Colonic mucosa (tissue), 4 donors: ENCODE measurements around the gene ZNF710. TPM values are rescaled to one million over a fixed set of nuclear protein-coding genes. Genes with fewer than 3 reads are reported as not detected.

ENCODE experiments used
- DNase-seq: peaks from one replicate; pipeline ENCODE4 v3.0.0-alpha.2; 2020
- H3K27ac ChIP-seq: fragments of 200-600 bp; one replicate; pipeline ENCODE4 v1.8.0; 2021
- H3K27me3 ChIP-seq: fragments of 200-600 bp; one replicate; pipeline ENCODE4 v1.8.0; 2021
- H3K36me3 ChIP-seq: fragments of 200-600 bp; one replicate; pipeline ENCODE4 v1.8.0; 2021
- H3K4me1 ChIP-seq: fragments of 200-600 bp; one replicate; pipeline ENCODE4 v1.8.0; 2021; ENCODE audit warnings: mild to moderate bottlenecking
- H3K4me3 ChIP-seq: fragments of 200-600 bp; one replicate; pipeline ENCODE4 v1.8.0; 2021
- H3K9ac ChIP-seq, 2 donors: one replicate each; pipeline ENCODE4 v1.7.0; 2013; ENCODE audit warnings: control low read depth in 2 of 2, low read depth in 2 of 2, low read length in 2 of 2
- H3K9me3 ChIP-seq: fragments of 200-600 bp; one replicate; pipeline ENCODE4 v1.8.0; 2021
- intact Hi-C: fragments of 100-400 bp; cut with DNase I; formaldehyde crosslinking; loops from one replicate; pipeline ENCODE4 v1.14.1; 2022
- total RNA-seq, 2 donors: library from RNA; stranded (reverse); fragmentation: NEBNext Ultra II Directional in 1 of 2; extraction: Animal tissue kit (Norgen Biotek cat#: 25700) in 1 of 2; gene quantifications; one replicate each; pipeline ENCODE4 v1.2.1, GENCODE V29; 2021
- TF ChIP-seq, protein P1 (sequence below): fragments of 200-600 bp; IDR thresholded peaks from one replicate; pipeline ENCODE4 v1.8.0; 2022; ENCODE audit warnings: antibody characterized with exemption, mild to moderate bottlenecking
- donor health status: healthy.
- donor health status: DM: no; HTN: no; CAD: no.
- donor health status: DM: no; HTN: no; CAD: no.

The ZNF710 gene
- total RNA-seq, 2 donors from 2014 or later = 35.0 to 43.7 TPM

DNA sequence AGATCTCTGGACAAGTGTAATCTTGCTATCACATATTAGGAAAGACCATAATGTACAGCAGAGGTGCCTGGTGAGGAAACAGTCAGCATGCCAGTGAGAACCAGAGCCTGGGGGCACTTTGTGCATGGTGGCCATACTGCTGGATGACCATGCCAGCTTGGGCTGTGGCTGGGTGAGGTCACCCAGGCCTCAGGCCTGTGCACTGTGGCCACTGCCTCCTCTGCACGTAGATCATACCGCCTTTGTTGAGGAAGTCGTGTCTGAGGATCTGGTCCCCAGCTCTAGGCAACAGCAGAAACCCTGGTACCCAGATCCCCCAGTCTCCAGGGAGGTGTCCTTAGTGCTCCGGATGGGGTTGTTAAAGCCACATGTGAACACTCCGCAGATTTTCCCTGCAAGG lies 38.9 kb downstream of the ZNF710 start:
- TF ChIP-seq, protein P1, sequence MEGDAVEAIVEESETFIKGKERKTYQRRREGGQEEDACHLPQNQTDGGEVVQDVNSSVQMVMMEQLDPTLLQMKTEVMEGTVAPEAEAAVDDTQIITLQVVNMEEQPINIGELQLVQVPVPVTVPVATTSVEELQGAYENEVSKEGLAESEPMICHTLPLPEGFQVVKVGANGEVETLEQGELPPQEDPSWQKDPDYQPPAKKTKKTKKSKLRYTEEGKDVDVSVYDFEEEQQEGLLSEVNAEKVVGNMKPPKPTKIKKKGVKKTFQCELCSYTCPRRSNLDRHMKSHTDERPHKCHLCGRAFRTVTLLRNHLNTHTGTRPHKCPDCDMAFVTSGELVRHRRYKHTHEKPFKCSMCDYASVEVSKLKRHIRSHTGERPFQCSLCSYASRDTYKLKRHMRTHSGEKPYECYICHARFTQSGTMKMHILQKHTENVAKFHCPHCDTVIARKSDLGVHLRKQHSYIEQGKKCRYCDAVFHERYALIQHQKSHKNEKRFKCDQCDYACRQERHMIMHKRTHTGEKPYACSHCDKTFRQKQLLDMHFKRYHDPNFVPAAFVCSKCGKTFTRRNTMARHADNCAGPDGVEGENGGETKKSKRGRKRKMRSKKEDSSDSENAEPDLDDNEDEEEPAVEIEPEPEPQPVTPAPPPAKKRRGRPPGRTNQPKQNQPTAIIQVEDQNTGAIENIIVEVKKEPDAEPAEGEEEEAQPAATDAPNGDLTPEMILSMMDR = no peak
- Histone ChIP-seq H3K9me3 (no peaks in the 10 kb centered on the region), H3K4me3 (no peak overlapping the region), H3K27me3 (no peaks in the 10 kb centered on the region), H3K9ac (no peak overlapping the region), H3K36me3 (no peaks in the 10 kb centered on the region), H3K4me1 (peaks cover 16% of the 10 kb centered on the region), H3K27ac (no peak overlapping the region)
- DNase-seq = no peak
- intact Hi-C loops = no loop called here

DNA sequence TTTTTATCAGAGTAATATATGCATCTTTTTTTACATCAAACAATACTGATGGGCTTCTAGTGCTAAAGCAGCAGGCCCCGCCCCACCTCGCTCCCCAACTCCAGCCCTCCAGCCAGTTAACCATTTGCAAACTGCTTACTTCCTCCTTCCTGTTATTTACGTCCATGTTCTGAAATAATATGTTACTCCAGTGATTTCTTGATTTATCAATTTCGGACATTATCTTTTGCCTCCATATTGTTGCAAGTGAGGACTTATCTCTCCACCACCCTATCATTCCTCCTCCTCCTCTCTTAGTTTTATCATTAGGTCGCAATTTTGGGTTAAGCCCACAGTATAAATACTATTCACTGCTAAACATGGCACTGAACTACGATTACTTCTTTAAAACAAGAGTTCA lies 39.5 kb downstream of the ZNF710 start:
- no peak overlapping the region for H3K27ac ChIP-seq
- DNase-seq = no peak

DNA sequence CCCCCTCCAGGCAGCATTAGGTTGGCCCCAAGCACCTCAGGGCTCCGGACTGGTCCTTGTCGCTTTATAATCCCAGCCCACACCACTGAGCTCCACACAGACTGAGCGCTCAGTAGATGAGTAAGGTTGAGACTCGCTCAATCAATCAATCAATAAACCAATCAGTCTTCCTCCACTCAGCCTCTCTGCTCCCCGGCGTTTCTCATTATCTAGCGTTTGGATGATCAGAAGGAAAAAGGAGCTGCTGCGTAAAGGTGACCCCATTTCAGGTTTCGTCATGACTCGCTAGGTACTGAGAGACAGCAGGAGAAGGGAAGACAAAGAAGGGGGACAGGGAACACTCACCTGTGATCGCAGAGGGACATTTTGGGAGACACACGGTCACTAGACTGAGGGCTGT lies 41.2 kb downstream of the ZNF710 start:
- peaks cover 17% of the 10 kb centered on the region for H3K4me1 ChIP-seq
- no peak for DNase-seq
- H3K9ac ChIP-seq = no peak overlapping the region
- intact Hi-C loops = no loop called here
- H3K27ac ChIP-seq = no peak overlapping the region
- H3K36me3 ChIP-seq = no peaks in the 10 kb centered on the region
- H3K27me3 ChIP-seq = no peaks in the 10 kb centered on the region
- H3K4me3 ChIP-seq = no peak overlapping the region
- TF ChIP-seq, protein P1 = no peak
- no peaks in the 10 kb centered on the region for H3K9me3 ChIP-seq

More for the DNA sequence above, 39.5 kb downstream of the ZNF710 start:
- intact Hi-C loops = no loop called here
- Histone ChIP-seq H3K4me1 (peaks cover 9% of the 10 kb centered on the region), H3K9ac (peak overlapping the region in 1 of 2 donors; percentile 64), H3K9me3 (no peaks in the 10 kb centered on the region), H3K36me3 (no peaks in the 10 kb centered on the region), H3K27me3 (no peaks in the 10 kb centered on the region), H3K4me3 (no peak overlapping the region)
- TF ChIP-seq, protein P1 = no peak

DNA sequence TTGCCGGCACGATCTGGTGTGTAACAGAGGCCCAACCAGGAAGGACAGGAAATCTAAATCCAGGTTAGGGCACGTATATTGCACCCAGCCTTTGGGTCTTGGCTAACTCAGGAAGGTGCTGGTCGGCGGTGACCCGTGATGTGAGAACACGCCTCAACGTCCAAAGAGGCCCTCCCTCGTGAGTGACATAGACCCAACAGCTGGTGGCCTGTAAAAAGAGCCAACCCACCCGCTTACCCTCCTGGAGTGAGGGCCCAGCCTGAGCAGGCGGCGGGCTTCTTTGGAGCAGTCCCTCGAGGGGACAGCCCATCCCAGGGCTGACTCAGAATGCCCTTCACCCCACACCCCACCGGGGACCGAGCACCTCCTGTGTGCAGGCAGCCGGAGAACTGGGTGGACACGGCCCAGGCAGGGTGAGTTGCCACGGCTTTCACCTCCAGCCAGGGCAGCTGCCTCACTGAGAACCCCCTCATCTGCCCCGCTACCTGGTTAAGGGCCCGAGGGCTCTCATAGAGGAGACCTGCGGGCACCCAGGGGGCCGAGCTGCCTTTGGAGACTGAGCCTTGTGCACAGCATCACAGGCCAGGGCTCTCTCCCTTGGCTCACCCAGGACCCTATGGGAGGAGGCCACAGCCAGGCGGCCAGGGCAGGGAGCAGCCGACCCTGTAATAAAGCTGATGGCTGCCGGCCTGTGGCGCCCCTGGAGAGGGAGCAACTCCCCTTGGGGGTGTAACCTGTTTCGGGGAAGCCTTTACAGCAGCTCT lies 41.8 kb downstream of the ZNF710 start:
- H3K36me3 ChIP-seq = no peaks in the 10 kb centered on the region
- H3K27me3 ChIP-seq = no peaks in the 10 kb centered on the region
- TF ChIP-seq, protein P1 = no peak
- no peak overlapping the region for H3K9ac ChIP-seq
- no peak overlapping the region for H3K27ac ChIP-seq
- no peaks in the 10 kb centered on the region for H3K9me3 ChIP-seq
- DNase-seq = no peak
- intact Hi-C loops = no loop called here
- H3K4me3 ChIP-seq = no peak overlapping the region
- H3K4me1 ChIP-seq = peaks cover 17% of the 10 kb centered on the region

DNA sequence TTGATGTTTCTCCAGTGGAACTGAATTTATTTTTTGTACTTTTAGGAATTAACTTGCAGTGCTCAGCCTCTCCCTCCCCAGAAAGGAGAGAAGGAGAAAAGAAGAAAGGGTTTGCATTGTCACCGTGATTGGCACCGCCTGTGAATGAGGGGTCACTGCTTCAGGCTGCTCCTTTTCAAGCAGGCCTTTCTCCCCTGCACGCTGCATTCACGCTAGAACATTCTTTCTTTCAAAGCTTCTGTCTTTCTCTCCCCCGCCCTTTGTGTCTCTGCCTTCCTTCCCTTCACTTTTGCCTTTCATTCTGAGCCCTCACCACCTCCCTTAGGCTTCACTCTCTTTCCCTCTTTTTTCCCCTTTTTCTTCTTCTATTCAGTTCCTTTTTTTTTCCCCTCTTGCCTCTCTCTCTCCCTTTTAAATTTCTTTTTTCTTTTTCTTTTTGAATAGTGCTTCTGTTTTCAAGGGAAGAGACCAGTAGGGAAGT lies 42.4 kb downstream of the ZNF710 start:
- H3K36me3 ChIP-seq = no peaks in the 10 kb centered on the region
- TF ChIP-seq, protein P1 = no peak
- no peak overlapping the region for H3K4me3 ChIP-seq
- no peaks in the 10 kb centered on the region for H3K9me3 ChIP-seq
- peaks cover 17% of the 10 kb centered on the region for H3K4me1 ChIP-seq
- intact Hi-C loops = no loop called here
- DNase-seq = no peak
- no peaks in the 10 kb centered on the region for H3K27me3 ChIP-seq
- no peak overlapping the region for H3K27ac ChIP-seq
- no peak overlapping the region for H3K9ac ChIP-seq
